Measurements from ENCODE around the gene ADA. TPM values are rescaled to one million over a fixed set of nuclear protein-coding genes. Genes with fewer than 3 reads are reported as not detected.

The ADA gene
- polyA plus RNA-seq, 1 donor (not counting 4 experiments of a cell fraction or from before 2014, with no cell fraction given): 21.4 TPM

GRCh38 chr20:44650771-44651433 is 597 bp downstream of the ADA start:
- dilution Hi-C loops (cut with MboI; ENCODE audit: extremely low pct_ligation_motif_present, low sequenced_read_pairs): no loop called here
- FAIRE-seq: no peak

GRCh38 chr20:44649976-44650375 is 1.5 kb downstream of the ADA start:
- no peak overlapping the region for H2AFZ ChIP-seq (ENCODE audit: control insufficient read depth, low read length)
- no peak for DNase-seq (ENCODE audit: low read depth, low spot score)
- H3K4me3 ChIP-seq (ENCODE audit: control insufficient read depth in 2 of 3, extremely low read depth in 1 of 3, insufficient read depth in 2 of 3, low read depth in 1 of 3, low read length in 3 of 3): no peak overlapping the region
- no peaks in the 10 kb centered on the region for H4K20me1 ChIP-seq (ENCODE audit: control insufficient read depth, extremely low read depth, insufficient read depth, low read length)
- no peaks in the 10 kb centered on the region for H3K79me2 ChIP-seq (ENCODE audit: control insufficient read depth, insufficient read depth, low read length)
- H3K4me1 ChIP-seq (ENCODE audit: control insufficient read depth, extremely low read depth, insufficient read depth, low read length): peaks cover 17% of the 10 kb centered on the region
- H3K9me3 ChIP-seq (ENCODE audit: control insufficient read depth, low read depth, low read length): no peaks in the 10 kb centered on the region
- no peak overlapping the region for H3K27ac ChIP-seq (ENCODE audit: control insufficient read depth, insufficient read depth, low read length)
- no peak overlapping the region for H3K9ac ChIP-seq (ENCODE audit: control insufficient read depth, extremely low read depth, insufficient read depth, low read length)
- no peak overlapping the region for H3K4me2 ChIP-seq (ENCODE audit: control insufficient read depth, extremely low read depth, insufficient read depth, low read depth, low read length)
- H3K36me3 ChIP-seq (ENCODE audit: control insufficient read depth in 2 of 2, extremely low read depth in 1 of 2, insufficient read depth in 2 of 2, low read length in 2 of 2): peaks cover 0 to 1% of the 10 kb centered on the region in 2 experiments
- dilution Hi-C loops (cut with MboI; ENCODE audit: extremely low pct_ligation_motif_present, low sequenced_read_pairs): no loop called here
- H3K9me1 ChIP-seq (ENCODE audit: control insufficient read depth, extremely low read depth, insufficient read depth, low read length): no peaks in the 10 kb centered on the region
- TF ChIP-seq CTCF (optimal IDR thresholded peaks at IDR 0.05 in 1 of 3, IDR thresholded peaks at IDR 0.05 in 1 of 3, conservative IDR thresholded peaks at IDR 0.05 in 1 of 3; ENCODE audit: extremely low read depth in 1 of 3, insufficient read depth in 2 of 3, low read length in 3 of 3) (no peak), EZH2 (IDR thresholded peaks at IDR 0.05; ENCODE audit: low read length) (no peak)
- H3K27me3 ChIP-seq (ENCODE audit: control insufficient read depth, extremely low read depth, insufficient read depth, low read length): peaks cover 3% of the 10 kb centered on the region
- FAIRE-seq: no peak

More at GRCh38 chr20:44650771-44651433, 597 bp downstream of the ADA start:
- Histone ChIP-seq H3K9me1 (ENCODE audit: control insufficient read depth, extremely low read depth, insufficient read depth, low read length) (no peaks in the 10 kb centered on the region), H3K79me2 (ENCODE audit: control insufficient read depth, insufficient read depth, low read length) (no peaks in the 10 kb centered on the region), H3K9me3 (ENCODE audit: control insufficient read depth, low read depth, low read length) (no peaks in the 10 kb centered on the region), H3K4me1 (ENCODE audit: control insufficient read depth, extremely low read depth, insufficient read depth, low read length) (peaks cover 17% of the 10 kb centered on the region), H3K27ac (ENCODE audit: control insufficient read depth, insufficient read depth, low read length) (peak overlapping the region; percentile 6), H3K27me3 (ENCODE audit: control insufficient read depth, extremely low read depth, insufficient read depth, low read length) (peaks cover 3% of the 10 kb centered on the region), H3K4me3 (ENCODE audit: control insufficient read depth in 2 of 3, extremely low read depth in 1 of 3, insufficient read depth in 2 of 3, low read depth in 1 of 3, low read length in 3 of 3) (peak overlapping the region; percentile 65 to 86 (median 77)), H3K36me3 (ENCODE audit: control insufficient read depth in 2 of 2, extremely low read depth in 1 of 2, insufficient read depth in 2 of 2, low read length in 2 of 2) (peaks cover 0 to 1% of the 10 kb centered on the region in 2 experiments), H2AFZ (ENCODE audit: control insufficient read depth, low read length) (peak overlapping the region; percentile 90), H3K4me2 (ENCODE audit: control insufficient read depth, extremely low read depth, insufficient read depth, low read depth, low read length) (peak overlapping the region; percentile 86), H3K9ac (ENCODE audit: control insufficient read depth, extremely low read depth, insufficient read depth, low read length) (peak overlapping the region; percentile 65), H4K20me1 (ENCODE audit: control insufficient read depth, extremely low read depth, insufficient read depth, low read length) (no peaks in the 10 kb centered on the region)
- no peak for DNase-seq (ENCODE audit: low read depth, low spot score)
- TF ChIP-seq EZH2 (IDR thresholded peaks at IDR 0.05; ENCODE audit: low read length): no peak
- no peak for TF ChIP-seq CTCF (optimal IDR thresholded peaks at IDR 0.05 in 1 of 3, IDR thresholded peaks at IDR 0.05 in 1 of 3, conservative IDR thresholded peaks at IDR 0.05 in 1 of 3; ENCODE audit: extremely low read depth in 1 of 3, insufficient read depth in 2 of 3, low read length in 3 of 3)

Measured in keratinocyte (primary cell).